ENCODE measurements around the gene MRPS6. TPM values are rescaled to one million over a fixed set of nuclear protein-coding genes. Genes with fewer than 3 reads are reported as not detected.

MRPS6 gene
- total RNA-seq, 1 donor = 19.2 TPM

GRCh38 chr21:34034369-34035014 is 38.9 kb upstream of the MRPS6 start:
- H3K79me2 ChIP-seq (ENCODE audit: insufficient read depth, low read length) = no peaks in the 10 kb centered on the region
- DNase-seq (ENCODE audit: insufficient read length, low spot score, missing footprints) = no peak

GRCh38 chr21:34035619-34036354 is 37.6 kb upstream of the MRPS6 start:
- Histone ChIP-seq H3K4me1 (ENCODE audit: insufficient read depth, low read length) (peaks cover 16% of the 10 kb centered on the region), H3K36me3 (ENCODE audit: insufficient read depth, low read length) (no peaks in the 10 kb centered on the region)
- DNase-seq (ENCODE audit: insufficient read length, low spot score, missing footprints) = no peak

More at GRCh38 chr21:34034369-34035014, 38.9 kb upstream of the MRPS6 start:
- H3K4me3 ChIP-seq (ENCODE audit: insufficient read depth, low read length) = no peak overlapping the region
- peaks cover 16% of the 10 kb centered on the region for H3K4me1 ChIP-seq (ENCODE audit: insufficient read depth, low read length)
- peak; percentile 30 for TF ChIP-seq CTCF (IDR thresholded peaks at IDR 0.05; ENCODE audit: extremely low read depth, low read depth, low read length)
- no peaks in the 10 kb centered on the region for H3K36me3 ChIP-seq (ENCODE audit: insufficient read depth, low read length)
- no peaks in the 10 kb centered on the region for H3K9me3 ChIP-seq (ENCODE audit: low read depth, low read length)
- H3K27me3 ChIP-seq (ENCODE audit: insufficient read depth, low read length) = no peaks in the 10 kb centered on the region
- H3K27ac ChIP-seq (ENCODE audit: low read depth, low read length) = no peak overlapping the region
- no peaks in the 10 kb centered on the region for H4K20me1 ChIP-seq (ENCODE audit: insufficient read depth, low read length)
- peak overlapping the region; percentile 66 for H2AFZ ChIP-seq (ENCODE audit: low read length)
- H3K4me2 ChIP-seq (ENCODE audit: insufficient read depth, low read length) = peak overlapping the region; percentile 12

GRCh38 chr21:34037009-34037795 is 36.2 kb upstream of the MRPS6 start:
- no peak for DNase-seq (ENCODE audit: insufficient read length, low spot score, missing footprints)
- Histone ChIP-seq H4K20me1 (ENCODE audit: insufficient read depth, low read length) (no peaks in the 10 kb centered on the region), H3K36me3 (ENCODE audit: insufficient read depth, low read length) (no peaks in the 10 kb centered on the region), H3K79me2 (ENCODE audit: insufficient read depth, low read length) (no peaks in the 10 kb centered on the region), H3K27me3 (ENCODE audit: insufficient read depth, low read length) (no peaks in the 10 kb centered on the region), H3K4me2 (ENCODE audit: insufficient read depth, low read length) (peak overlapping the region; percentile 72), H3K4me1 (ENCODE audit: insufficient read depth, low read length) (peaks cover 16% of the 10 kb centered on the region), H2AFZ (ENCODE audit: low read length) (peak overlapping the region; percentile 58), H3K9me3 (ENCODE audit: low read depth, low read length) (no peaks in the 10 kb centered on the region), H3K27ac (ENCODE audit: low read depth, low read length) (peak overlapping the region; percentile 61), H3K4me3 (ENCODE audit: insufficient read depth, low read length) (no peak overlapping the region)
- no peak for TF ChIP-seq CTCF (IDR thresholded peaks at IDR 0.05; ENCODE audit: extremely low read depth, low read depth, low read length)

More at GRCh38 chr21:34035619-34036354, 37.6 kb upstream of the MRPS6 start:
- Histone ChIP-seq H4K20me1 (ENCODE audit: insufficient read depth, low read length) (no peaks in the 10 kb centered on the region), H3K27me3 (ENCODE audit: insufficient read depth, low read length) (no peaks in the 10 kb centered on the region), H2AFZ (ENCODE audit: low read length) (no peak overlapping the region), H3K4me3 (ENCODE audit: insufficient read depth, low read length) (no peak overlapping the region), H3K27ac (ENCODE audit: low read depth, low read length) (no peak overlapping the region), H3K4me2 (ENCODE audit: insufficient read depth, low read length) (no peak overlapping the region), H3K9me3 (ENCODE audit: low read depth, low read length) (no peaks in the 10 kb centered on the region), H3K79me2 (ENCODE audit: insufficient read depth, low read length) (no peaks in the 10 kb centered on the region)
- TF ChIP-seq CTCF (IDR thresholded peaks at IDR 0.05; ENCODE audit: extremely low read depth, low read depth, low read length) = no peak
